NCI-H446 (cell line): ENCODE measurements around the gene GABRB1.
"Not testable (repeated sequence)": the region's sequence is repeated elsewhere in the genome, so short reads cannot be mapped to it uniquely, and the experiment has no call there.

Source experiments
- DNase-seq, 2 experiments: peaks; one replicate each; lab custom pipeline; 2025; lab: John Stamatoyannopoulos, UW

Gene GABRB1

GRCh38 chr4:47289805-47290204 lies 258.4 kb downstream of the GABRB1 start:
- DNase-seq = no peak

- DNase-seq = not testable (repeated sequence)
Measured at GRCh38 chr4:47290873-47291272, 259.5 kb downstream of the GABRB1 start.

- no peak for DNase-seq
Measured at GRCh38 chr4:47309165-47309564, 277.8 kb downstream of the GABRB1 start.

- no peak for DNase-seq
Measured at GRCh38 chr4:47312170-47312569, 280.8 kb downstream of the GABRB1 start.

GRCh38 chr4:47313384-47313783 lies 282.0 kb downstream of the GABRB1 start:
- no peak for DNase-seq

- DNase-seq = no peak
Measured at GRCh38 chr4:47315346-47315745, 284.0 kb downstream of the GABRB1 start.

- DNase-seq = no peak
Measured at GRCh38 chr4:47326025-47326424, 294.7 kb downstream of the GABRB1 start.

GRCh38 chr4:47330866-47331265 lies 299.5 kb downstream of the GABRB1 start:
- DNase-seq = no peak

GRCh38 chr4:47334652-47335051 lies 303.3 kb downstream of the GABRB1 start:
- no peak for DNase-seq

- DNase-seq = no peak
Measured at GRCh38 chr4:47337893-47338292, 306.5 kb downstream of the GABRB1 start.

GRCh38 chr4:47340914-47341313 lies 309.5 kb downstream of the GABRB1 start:
- DNase-seq = no peak

GRCh38 chr4:47342796-47343195 lies 311.4 kb downstream of the GABRB1 start:
- DNase-seq = no peak

GRCh38 chr4:47349326-47349725 lies 318.0 kb downstream of the GABRB1 start:
- DNase-seq = no peak

GRCh38 chr4:47355568-47355967 lies 324.2 kb downstream of the GABRB1 start:
- DNase-seq = no peak

- DNase-seq = no peak
Measured at GRCh38 chr4:47359891-47360290, 328.5 kb downstream of the GABRB1 start.

GRCh38 chr4:47367761-47368160 lies 336.4 kb downstream of the GABRB1 start:
- no peak for DNase-seq

GRCh38 chr4:47368211-47368610 lies 336.8 kb downstream of the GABRB1 start:
- DNase-seq = no peak

- DNase-seq = peak; percentile 70 to 87
Measured at GRCh38 chr4:47372561-47372960, 341.2 kb downstream of the GABRB1 start.

- DNase-seq = no peak
Measured at GRCh38 chr4:47373174-47373573, 341.8 kb downstream of the GABRB1 start.

- no peak for DNase-seq
Measured at GRCh38 chr4:47373709-47374108, 342.3 kb downstream of the GABRB1 start.

GRCh38 chr4:47374477-47374876 lies 343.1 kb downstream of the GABRB1 start:
- peak in 1 of 2 experiments; percentile 60 for DNase-seq

- DNase-seq = not testable (repeated sequence)
Measured at GRCh38 chr4:47378021-47378530, 346.7 kb downstream of the GABRB1 start.

GRCh38 chr4:47381172-47381571 lies 349.8 kb downstream of the GABRB1 start:
- DNase-seq = no peak

- DNase-seq = no peak
Measured at GRCh38 chr4:47382846-47383360, 351.5 kb downstream of the GABRB1 start.
